Thyroid gland (tissue), 4 donors: ENCODE results near the gene EFCAB6. TPM values are rescaled to one million over a fixed set of nuclear protein-coding genes. Genes with fewer than 3 reads are reported as not detected.

Experiments used
- DNase-seq, 2 donors: peaks; one replicate each; pipeline ENCODE4 v3.0.0-alpha.2; 2019
- H3K27ac ChIP-seq, 3 donors: fragments of 200-600 bp; sonication (generic); 1 replicate in 2 of 3; 2 replicates in 1 of 3; pipeline ENCODE4 v1.5.1; 2016 to 2019; ENCODE audit warnings: mild to moderate bottlenecking in 1 of 3, moderate library complexity in 1 of 3
- H3K27me3 ChIP-seq: fragments of 200-600 bp; sonication (generic); one replicate; pipeline ENCODE4 v1.5.1; 2019
- H3K36me3 ChIP-seq, 2 donors: fragments of 200-600 bp; sonication (generic); one replicate each; pipeline ENCODE4 v1.5.1; 2016 to 2019
- H3K4me1 ChIP-seq, 2 donors: fragments of 200-600 bp; sonication (generic); one replicate each; pipeline ENCODE4 v1.5.1; 2017 to 2019
- H3K4me3 ChIP-seq, 3 donors: fragments of 200-600 bp; sonication (generic); replicated peaks in 1 of 3; 1 replicate in 2 of 3; 2 replicates in 1 of 3; pipeline ENCODE4 v1.5.1; 2016; ENCODE audit warnings: mild to moderate bottlenecking in 1 of 3
- H3K9me3 ChIP-seq: fragments of 200-600 bp; sonication (generic); one replicate; pipeline ENCODE4 v1.5.1; 2017
- CTCF ChIP-seq, 6 experiments: fragments of 200-600 bp in 3 of 6; fragments of 450-650 bp in 3 of 6; sonication (generic) in 3 of 6; IDR thresholded peaks; one replicate each; pipeline ENCODE4 v1.5.1; 2016 to 2019; ENCODE audit warnings: antibody characterized with exemption in 6 of 6, mild to moderate bottlenecking in 2 of 6, inconsistent platforms in 1 of 6, moderate library complexity in 1 of 6
- POLR2A ChIP-seq, 2 donors: fragments of 450-650 bp; IDR thresholded peaks; one replicate each; pipeline ENCODE4 v1.6.1; 2017; ENCODE audit warnings: antibody characterized with exemption in 2 of 2, mild to moderate bottlenecking in 2 of 2, moderate library complexity in 1 of 2
- WGBS, 2 donors: methylation state at CpG; one replicate each; pipeline ENCODE4 v1.1.5; 2017; 5-methylcytosine and 5-hydroxymethylcytosine counted together
- intact Hi-C: fragments of 100-400 bp; cut with DNase I; formaldehyde crosslinking; loops from one replicate; pipeline ENCODE4 v1.15.1; 2023
- total RNA-seq, 4 donors: library from RNA; depleted of rRNA; stranded (reverse); fragments of >200 nt; gene quantifications; one replicate each; pipeline ENCODE4 v1.2.3, GENCODE V29; 2016

EFCAB6 gene
- total RNA-seq, 4 donors from 2014 or later: 10.9 to 26.1 (median 14.1) TPM

- Histone ChIP-seq H3K4me3 (no peak overlapping the region), H3K27me3 (no peaks in the 10 kb centered on the region), H3K27ac (no peak overlapping the region), H3K4me1 (no peaks in the 10 kb centered on the region), H3K36me3 (no peaks in the 10 kb centered on the region), H3K9me3 (no peaks in the 10 kb centered on the region)
- no peak for TF ChIP-seq POLR2A (IDR thresholded peaks at IDR 0.05)
- no peak for TF ChIP-seq CTCF (IDR thresholded peaks at IDR 0.05)
- 84 to 89% methylated on average over 10 to 13 of the region's 13 CpGs for WGBS, 2 donors
- intact Hi-C loops: no loop called here
- DNase-seq: no peak
Measured at GRCh38 chr22:43819931-43820640, 8.0 kb upstream of the EFCAB6 start.

GRCh38 chr22:43819421-43819921 lies 7.4 kb upstream of the EFCAB6 start:
- Histone ChIP-seq H3K9me3 (no peaks in the 10 kb centered on the region), H3K4me1 (no peaks in the 10 kb centered on the region), H3K36me3 (no peaks in the 10 kb centered on the region), H3K27me3 (no peaks in the 10 kb centered on the region), H3K4me3 (no peak overlapping the region), H3K27ac (no peak overlapping the region)
- TF ChIP-seq CTCF (IDR thresholded peaks at IDR 0.05) (no peak), POLR2A (IDR thresholded peaks at IDR 0.05) (no peak)
- 88 to 90% methylated on average over 12 of the region's 12 CpGs for WGBS, 2 donors
- DNase-seq: no peak
- intact Hi-C loops: no loop called here

GRCh38 chr22:43818981-43819380 lies 6.9 kb upstream of the EFCAB6 start:
- intact Hi-C loops: no loop called here
- TF ChIP-seq POLR2A (IDR thresholded peaks at IDR 0.05) (no peak), CTCF (IDR thresholded peaks at IDR 0.05) (no peak)

GRCh38 chr22:43817402-43817801 lies 5.3 kb upstream of the EFCAB6 start:
- Histone ChIP-seq H3K36me3 (no peaks in the 10 kb centered on the region), H3K27ac (no peak overlapping the region), H3K4me1 (peaks cover 7 to 8% of the 10 kb centered on the region in 2 donors), H3K4me3 (no peak overlapping the region), H3K9me3 (no peaks in the 10 kb centered on the region), H3K27me3 (no peaks in the 10 kb centered on the region)
- TF ChIP-seq CTCF (IDR thresholded peaks at IDR 0.05) (no peak), POLR2A (IDR thresholded peaks at IDR 0.05) (no peak)
- intact Hi-C loops: no loop called here
- WGBS, 2 donors: 92 to 95% methylated on average over 9 of the region's 9 CpGs
- no peak for DNase-seq

More at GRCh38 chr22:43818981-43819380, 6.9 kb upstream of the EFCAB6 start:
- no peaks in the 10 kb centered on the region for H3K36me3 ChIP-seq
- H3K4me3 ChIP-seq: no peak overlapping the region
- no peaks in the 10 kb centered on the region for H3K9me3 ChIP-seq
- no peak overlapping the region for H3K27ac ChIP-seq
- DNase-seq: no peak
- WGBS, 2 donors: 89 to 91% methylated on average over 8 to 11 of the region's 11 CpGs
- no peaks in the 10 kb centered on the region for H3K27me3 ChIP-seq
- no peaks in the 10 kb centered on the region for H3K4me1 ChIP-seq

- Histone ChIP-seq H3K4me3 (no peak overlapping the region), H3K9me3 (no peaks in the 10 kb centered on the region), H3K36me3 (no peaks in the 10 kb centered on the region), H3K4me1 (peaks cover 7 to 12% of the 10 kb centered on the region in 2 donors), H3K27ac (no peak overlapping the region), H3K27me3 (no peaks in the 10 kb centered on the region)
- WGBS, 2 donors: 96 to 97% methylated on average over 5 of the region's 5 CpGs
- no peak for DNase-seq
- intact Hi-C loops: no loop called here
- no peak for TF ChIP-seq POLR2A (IDR thresholded peaks at IDR 0.05)
- TF ChIP-seq CTCF (IDR thresholded peaks at IDR 0.05): no peak
Measured at GRCh38 chr22:43814264-43814663, 2.2 kb upstream of the EFCAB6 start.
